COR-L47 (cell line): Measurements from ENCODE around the gene ENTPD1.
"Not testable (repeated sequence)": the region's sequence is repeated elsewhere in the genome, so short reads cannot be mapped to it uniquely, and the experiment has no call there.

ENCODE experiments used
- DNase-seq: peaks from one replicate; lab custom pipeline; 2025; lab: John Stamatoyannopoulos, UW

Gene ENTPD1

DNA sequence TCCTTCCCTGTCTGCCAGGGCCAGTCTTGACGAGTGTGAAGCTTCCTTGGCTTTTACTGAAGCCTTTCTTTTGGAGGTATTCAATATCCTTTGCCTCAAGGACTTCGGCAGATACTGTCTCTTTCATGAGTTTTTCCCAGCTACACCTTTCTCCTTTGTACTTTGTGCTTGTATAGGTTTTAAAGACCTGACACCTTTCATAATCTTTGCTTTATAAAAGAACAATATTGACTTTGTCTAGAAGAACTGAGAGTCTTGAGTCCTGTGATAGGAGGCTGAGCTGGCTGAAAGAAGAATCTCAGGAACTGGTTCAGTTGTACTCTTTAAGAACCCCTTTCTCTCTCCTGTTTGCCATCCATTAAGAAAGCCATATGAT is 110.5 kb downstream of the ENTPD1 start:
- no peak for DNase-seq

- DNase-seq = no peak
Measured at GRCh38 chr10:95867866-95868265, 111.9 kb downstream of the ENTPD1 start.

DNA sequence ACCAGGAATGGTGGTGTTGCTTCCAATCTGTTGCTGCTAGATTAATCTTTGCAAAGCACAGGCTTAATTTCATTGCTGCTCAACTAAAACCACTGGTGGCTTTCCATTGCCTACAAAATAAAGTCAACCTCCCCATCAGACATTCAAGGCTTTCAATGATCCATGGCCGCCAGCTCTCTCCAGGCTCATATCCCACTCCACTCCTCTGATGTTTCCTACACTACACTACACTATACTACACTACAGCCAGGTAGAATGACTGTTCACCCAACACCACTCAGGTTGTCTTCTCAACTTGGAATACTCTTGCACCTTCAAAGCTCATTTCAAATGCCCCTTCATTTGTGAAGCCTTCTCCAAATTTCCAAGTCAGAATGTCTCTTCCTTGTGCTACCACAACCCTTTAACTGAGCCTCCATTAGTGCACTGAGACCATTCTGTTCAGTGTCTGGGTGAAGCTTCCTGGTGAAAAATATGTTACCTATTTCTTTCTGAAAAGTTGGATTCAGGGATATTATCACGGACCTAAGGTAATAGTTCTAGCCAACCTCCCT is 116.3 kb downstream of the ENTPD1 start:
- DNase-seq = no peak

DNA sequence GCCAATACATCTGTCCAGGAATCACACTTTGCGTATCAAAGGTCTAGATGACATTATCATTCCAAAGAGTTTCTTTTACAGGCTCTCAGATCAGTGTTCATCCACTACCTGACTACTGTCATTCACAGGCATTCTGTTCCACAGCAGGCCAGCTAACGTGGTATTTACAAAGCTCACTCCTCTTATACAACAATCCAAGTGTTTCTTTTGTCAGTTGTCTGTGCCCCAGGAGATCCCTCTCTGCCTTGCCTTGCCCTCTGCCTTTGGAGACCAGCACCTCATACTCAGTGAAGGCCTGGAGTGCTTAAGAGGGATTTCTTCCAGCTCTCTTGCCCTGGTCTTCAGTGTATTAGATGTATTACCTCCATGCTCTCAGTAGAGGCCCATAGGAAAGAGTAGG is 117.2 kb downstream of the ENTPD1 start:
- DNase-seq = no peak

DNA sequence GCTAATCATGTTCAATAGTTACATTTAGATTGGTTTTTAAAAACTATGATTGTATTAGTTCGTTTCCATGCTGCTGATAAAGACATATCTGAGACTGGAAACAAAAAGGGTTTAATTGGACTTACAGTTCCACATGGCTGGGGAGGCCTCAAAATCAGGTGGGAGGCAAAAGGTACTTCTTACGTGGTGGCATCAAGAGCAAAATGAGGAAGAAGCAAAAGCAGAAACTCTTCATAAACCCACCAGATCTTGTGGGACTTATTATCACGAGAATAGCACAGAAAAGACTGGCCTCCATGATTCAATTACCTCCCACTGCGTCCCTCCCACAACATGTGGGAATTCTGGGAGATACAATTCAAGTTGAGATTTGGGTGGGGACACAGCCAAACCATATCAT is 117.7 kb downstream of the ENTPD1 start:
- no peak for DNase-seq

GRCh38 chr10:95874783-95875182 is 118.8 kb downstream of the ENTPD1 start:
- DNase-seq = not testable (repeated sequence)

DNA sequence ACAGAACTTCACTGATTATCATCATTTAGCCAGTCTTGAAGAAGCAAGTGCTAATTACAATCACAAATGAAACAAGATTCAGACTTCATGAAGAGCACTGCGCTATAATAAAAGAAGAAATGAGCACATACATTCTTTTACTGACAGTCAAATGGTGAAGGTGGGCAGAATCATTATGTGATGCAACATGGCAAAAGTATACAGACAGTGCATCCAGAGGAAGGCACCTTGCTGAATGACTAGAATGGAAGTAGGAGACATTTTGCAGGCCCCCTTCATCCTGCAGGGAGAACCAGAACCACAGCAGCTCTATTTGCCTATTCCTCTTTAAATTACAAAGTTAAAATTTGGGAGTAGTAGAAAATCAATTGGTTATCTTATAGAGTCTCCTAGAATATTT is 120.8 kb downstream of the ENTPD1 start:
- DNase-seq = no peak

GRCh38 chr10:95877881-95878280 is 121.9 kb downstream of the ENTPD1 start:
- DNase-seq = no peak

DNA sequence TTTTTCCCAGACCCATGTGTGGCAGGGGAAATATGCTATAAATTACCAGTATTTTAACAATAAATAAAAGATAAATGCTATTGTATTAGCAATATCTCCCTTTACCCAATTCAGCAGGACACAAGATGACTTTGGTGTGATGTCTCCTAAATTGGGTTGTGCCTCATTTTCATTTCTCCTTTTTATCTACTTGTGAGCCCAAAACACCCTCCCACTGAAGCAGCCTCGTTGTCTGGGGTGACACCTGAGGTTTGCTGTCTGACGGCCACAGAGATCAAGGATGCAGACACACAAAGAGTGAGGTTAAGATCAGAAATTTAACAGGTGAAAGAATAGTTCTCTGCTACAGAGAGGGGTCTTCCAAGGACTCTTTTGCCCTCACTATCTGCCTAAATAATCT is 124.7 kb downstream of the ENTPD1 start:
- no peak for DNase-seq

DNA sequence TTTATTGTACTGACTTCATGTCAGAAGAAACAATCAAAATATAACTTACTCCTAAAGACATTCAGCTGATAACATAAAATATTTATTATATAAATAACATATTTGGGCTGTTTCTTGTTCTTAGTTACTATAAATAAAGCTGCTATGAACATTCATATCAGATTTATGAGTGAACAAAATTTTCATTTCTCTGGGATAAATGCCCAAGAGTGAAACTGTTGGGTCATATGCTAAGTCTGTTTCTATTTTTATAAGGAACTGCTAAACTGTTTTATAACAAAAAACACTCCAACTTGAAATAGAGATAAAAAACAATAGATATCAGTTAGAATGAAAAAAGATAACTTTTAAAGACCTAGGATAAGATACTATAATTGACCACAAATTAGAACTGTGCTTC is 125.4 kb downstream of the ENTPD1 start:
- DNase-seq = no peak

DNA sequence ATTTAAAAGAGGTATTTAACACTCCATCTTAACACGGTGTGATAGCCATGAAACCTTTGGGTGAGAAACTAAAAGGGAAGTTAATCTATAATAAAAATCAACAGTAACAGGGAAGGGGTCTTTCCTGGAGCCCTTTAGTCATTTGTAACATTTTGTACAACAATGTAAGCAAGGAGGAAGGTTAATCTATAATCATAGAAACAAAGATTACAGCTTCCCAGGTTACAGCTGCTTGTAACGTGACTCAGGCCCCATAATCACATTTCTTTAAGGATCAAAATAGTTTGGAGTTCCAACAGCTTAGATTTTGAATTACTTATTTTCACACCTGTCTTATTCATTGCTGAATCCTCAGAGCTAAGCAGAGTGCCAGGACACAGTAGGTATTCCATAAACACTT is 133.9 kb downstream of the ENTPD1 start:
- DNase-seq = no peak

DNA sequence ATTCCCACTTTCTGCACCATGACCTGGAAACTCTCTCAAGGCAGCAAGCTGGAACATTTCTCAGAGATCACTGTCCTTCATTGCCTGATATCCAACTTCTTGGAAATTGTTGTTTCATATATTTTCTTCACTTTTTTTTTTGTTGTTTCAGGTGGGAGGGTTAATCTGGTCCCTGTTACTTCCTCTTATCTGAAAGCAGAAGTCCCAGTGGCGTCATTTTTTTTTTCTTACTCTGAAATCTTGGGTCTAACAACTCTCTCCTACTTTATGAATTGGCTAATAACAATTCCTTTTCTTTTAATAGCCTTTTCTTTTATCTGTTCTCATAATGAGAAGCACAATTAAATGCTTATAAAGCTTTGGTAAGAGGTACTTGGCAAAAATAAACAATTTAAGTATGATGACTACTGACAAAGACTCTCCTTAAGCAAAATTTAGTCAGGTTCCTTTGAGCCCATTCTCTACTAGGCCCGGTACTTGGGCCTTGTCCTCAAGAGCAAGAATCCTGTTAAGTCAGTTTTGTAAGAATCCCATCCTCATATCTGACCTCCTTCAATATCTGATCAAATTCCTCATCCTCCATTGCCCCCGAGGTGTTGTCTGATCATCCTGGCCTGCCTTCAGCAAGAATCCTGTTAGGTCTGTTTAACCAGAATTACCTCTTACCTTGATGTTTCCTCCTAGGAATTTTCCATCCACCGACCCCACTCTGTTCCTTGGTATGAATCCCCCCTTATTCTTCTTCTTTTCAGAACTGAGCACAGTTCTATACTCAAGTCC is 140.3 kb downstream of the ENTPD1 start:
- DNase-seq = no peak

DNA sequence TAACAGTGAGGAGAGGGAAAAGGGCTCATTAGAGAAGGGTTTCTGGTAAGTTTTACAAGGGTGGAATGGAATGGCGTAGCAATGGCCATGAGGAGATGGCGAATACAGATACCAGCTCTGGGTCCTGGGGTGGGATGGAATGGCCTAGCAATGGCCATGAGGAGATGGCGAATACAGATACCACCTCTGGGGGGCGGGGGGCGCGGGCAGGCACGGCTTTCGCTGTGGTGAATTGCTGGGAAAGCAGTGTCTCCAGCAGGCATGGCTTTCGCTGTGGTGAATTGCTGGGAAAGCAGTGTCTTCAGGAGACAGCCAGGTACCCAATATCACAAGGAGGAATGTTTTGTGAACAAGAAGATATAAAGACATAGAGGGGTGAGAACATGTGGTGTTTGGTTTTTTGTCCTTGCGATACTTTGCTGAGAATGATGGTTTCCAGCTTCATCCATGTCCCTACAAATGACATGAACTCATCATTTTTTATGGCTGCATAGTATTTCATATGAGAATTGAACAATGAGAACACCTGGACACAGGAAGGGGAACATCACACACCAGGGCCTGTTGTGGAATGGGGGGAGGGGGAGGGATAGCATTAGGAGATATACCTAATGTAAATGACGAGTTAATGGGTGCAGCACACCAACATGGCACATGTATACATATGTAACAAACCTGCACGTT is 150.1 kb downstream of the ENTPD1 start:
- not testable (repeated sequence) for DNase-seq

GRCh38 chr10:95906677-95907455 is 150.9 kb downstream of the ENTPD1 start:
- no peak for DNase-seq

GRCh38 chr10:95907456-95908253 is 151.7 kb downstream of the ENTPD1 start, which contains the start of gene CC2D2B:
CC2D2B (plus strand) TSS chr10:95907975; CDS start chr10:95911324, 3,349 bp downstream.
- DNase-seq = peak; percentile 57

GRCh38 chr10:95908450-95908849 is 152.5 kb downstream of the ENTPD1 start:
- DNase-seq = no peak

DNA sequence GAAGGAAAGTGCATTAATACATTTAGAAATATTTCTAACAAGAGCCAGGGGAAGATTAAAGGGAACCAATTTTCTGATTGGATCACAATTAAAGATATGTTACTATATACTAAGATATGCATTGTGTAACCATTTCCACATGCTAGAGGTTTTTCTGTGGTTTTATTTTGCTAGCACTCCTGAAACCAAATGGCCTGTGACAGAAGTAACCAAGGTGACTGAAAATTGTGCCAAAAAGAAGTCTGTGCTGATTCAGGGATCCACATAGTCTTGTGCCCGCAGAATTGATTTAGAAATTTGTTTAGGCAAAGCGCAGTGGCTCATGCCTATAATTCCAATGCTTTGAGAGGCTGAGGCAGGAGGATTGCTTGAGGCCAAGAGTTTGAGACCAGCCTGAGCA is 153.6 kb downstream of the ENTPD1 start:
- DNase-seq = no peak

DNA sequence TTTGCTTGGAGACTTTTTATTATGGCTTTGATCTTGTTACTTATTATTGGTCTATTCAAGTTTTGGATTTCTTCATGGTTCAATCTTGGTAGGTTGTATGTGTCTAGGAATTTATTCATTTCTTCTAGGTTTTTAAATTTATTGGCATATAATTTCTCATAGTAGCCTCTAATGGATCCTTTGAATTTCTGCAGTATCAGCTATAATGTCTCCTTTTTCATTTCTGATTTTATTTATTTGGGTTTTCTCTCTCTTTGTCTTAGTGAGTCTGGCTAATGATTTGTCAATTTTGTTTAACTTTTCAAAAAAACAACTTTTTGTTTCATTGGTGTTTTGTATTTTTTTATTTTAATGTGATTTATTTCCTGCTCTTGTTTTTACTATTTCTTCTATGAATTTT is 160.1 kb downstream of the ENTPD1 start:
- not testable (repeated sequence) for DNase-seq
